ENCODE results near the gene PHACTR1.

PHACTR1 gene

DNA sequence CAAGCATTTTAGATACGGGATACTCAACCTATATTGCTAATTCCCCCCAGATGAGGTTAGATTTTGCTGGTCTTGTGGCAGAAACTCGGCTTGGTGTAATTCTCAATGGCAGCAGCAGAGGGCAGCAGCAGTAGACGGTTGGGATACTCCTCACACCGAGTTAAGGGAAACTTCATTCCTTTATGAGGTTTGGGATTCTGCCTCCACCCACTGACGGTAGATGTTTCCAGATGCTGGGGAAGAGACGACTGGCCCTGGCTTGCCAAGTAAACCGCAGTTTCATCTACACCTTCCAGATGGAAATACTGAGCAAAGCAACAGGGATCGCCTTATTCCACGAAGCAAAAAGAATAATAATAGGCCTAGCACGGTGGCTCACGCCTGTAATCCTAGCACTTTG is 620.0 kb downstream of the PHACTR1 start:
- Histone ChIP-seq H3K9me3 (ENCODE audit: low read length) (no peaks in the 10 kb centered on the region), H3K4me3 (ENCODE audit: low read depth in 1 of 2, low read length in 2 of 2) (no peak overlapping the region), H3K27ac (ENCODE audit: low read depth, low read length) (no peak overlapping the region), H3K9ac (ENCODE audit: low read length) (no peak overlapping the region), H3K36me3 (ENCODE audit: insufficient read depth, low read length) (no peaks in the 10 kb centered on the region), H3K27me3 (ENCODE audit: control insufficient read depth in 1 of 2, insufficient read depth in 2 of 2, low read length in 2 of 2) (no peaks in the 10 kb centered on the region), H3K4me1 (ENCODE audit: insufficient read depth, low read length) (no peaks in the 10 kb centered on the region)

DNA sequence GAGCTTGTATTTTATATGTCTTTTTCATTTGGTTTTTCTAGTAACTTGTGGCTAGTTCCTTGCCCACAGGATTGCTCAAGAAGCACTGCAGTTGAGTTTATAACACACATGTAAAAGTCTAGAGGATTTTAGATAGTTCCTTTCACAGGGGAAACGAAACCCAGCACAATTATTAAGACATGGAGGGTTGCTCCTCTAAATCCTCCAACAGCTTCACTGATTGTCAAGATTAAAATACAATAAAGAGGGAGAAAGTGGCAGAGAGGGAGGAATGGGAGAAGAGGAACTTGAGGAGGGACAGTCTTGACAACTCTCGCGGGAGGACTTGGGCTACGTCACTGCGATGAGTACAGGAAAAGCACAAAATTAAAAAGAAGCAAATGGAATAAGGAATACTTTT is 621.5 kb downstream of the PHACTR1 start:
- Histone ChIP-seq H3K4me3 (ENCODE audit: low read depth in 1 of 2, low read length in 2 of 2) (no peak overlapping the region), H3K27ac (ENCODE audit: low read depth, low read length) (no peak overlapping the region), H3K9ac (ENCODE audit: low read length) (no peak overlapping the region)

More for the DNA sequence above, 621.5 kb downstream of the PHACTR1 start:
- Histone ChIP-seq H3K9me3 (ENCODE audit: low read length) (no peaks in the 10 kb centered on the region), H3K36me3 (ENCODE audit: insufficient read depth, low read length) (no peaks in the 10 kb centered on the region), H3K4me1 (ENCODE audit: insufficient read depth, low read length) (no peaks in the 10 kb centered on the region), H3K27me3 (ENCODE audit: control insufficient read depth in 1 of 2, insufficient read depth in 2 of 2, low read length in 2 of 2) (no peaks in the 10 kb centered on the region)

Measured in muscle layer of colon (tissue), 2 donors.